AG09309 (cell line): ENCODE results near the gene IRX5.

Source experiments
- DNase-seq: peaks from one replicate; pipeline ENCODE4 v3.0.0-alpha.2; 2010; ENCODE audit warnings: low read depth
- H3K4me3 ChIP-seq: 2 replicates; pipeline ENCODE4 v1.5.1; 2011; ENCODE audit warnings: mild to moderate bottlenecking, low read depth, low read length, moderate library complexity; ENCODE audit not compliant: control insufficient read depth
- TF ChIP-seq, protein P1 (sequence below): IDR thresholded peaks from 2 replicates; pipeline ENCODE4 v1.5.1; 2011; ENCODE audit warnings: mild to moderate bottlenecking, low read depth, low read length, inconsistent platforms; ENCODE audit not compliant: insufficient read depth, control insufficient read depth; ENCODE audit errors: missing control alignments

IRX5 gene

DNA sequence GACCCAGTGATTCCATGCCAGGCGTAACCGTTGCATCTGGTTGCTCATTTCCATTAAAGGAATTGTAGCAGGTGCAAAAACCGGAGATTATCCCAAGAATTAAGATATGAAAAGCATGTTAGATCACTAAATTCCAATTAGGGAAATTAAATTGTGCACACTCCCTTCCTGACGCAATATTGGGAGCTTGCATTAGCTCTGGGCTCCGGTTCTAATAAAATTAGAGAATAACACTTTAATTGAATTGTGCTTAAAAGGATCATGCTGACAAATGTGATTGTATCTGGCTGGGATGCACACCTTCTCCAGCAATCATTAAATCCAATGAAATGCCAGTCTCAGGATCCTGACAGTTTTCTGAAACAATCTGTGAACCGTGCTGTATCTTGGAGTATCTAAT lies 38.1 kb downstream of the IRX5 start:
- H3K4me3 ChIP-seq = no peak overlapping the region
- TF ChIP-seq, protein P1, sequence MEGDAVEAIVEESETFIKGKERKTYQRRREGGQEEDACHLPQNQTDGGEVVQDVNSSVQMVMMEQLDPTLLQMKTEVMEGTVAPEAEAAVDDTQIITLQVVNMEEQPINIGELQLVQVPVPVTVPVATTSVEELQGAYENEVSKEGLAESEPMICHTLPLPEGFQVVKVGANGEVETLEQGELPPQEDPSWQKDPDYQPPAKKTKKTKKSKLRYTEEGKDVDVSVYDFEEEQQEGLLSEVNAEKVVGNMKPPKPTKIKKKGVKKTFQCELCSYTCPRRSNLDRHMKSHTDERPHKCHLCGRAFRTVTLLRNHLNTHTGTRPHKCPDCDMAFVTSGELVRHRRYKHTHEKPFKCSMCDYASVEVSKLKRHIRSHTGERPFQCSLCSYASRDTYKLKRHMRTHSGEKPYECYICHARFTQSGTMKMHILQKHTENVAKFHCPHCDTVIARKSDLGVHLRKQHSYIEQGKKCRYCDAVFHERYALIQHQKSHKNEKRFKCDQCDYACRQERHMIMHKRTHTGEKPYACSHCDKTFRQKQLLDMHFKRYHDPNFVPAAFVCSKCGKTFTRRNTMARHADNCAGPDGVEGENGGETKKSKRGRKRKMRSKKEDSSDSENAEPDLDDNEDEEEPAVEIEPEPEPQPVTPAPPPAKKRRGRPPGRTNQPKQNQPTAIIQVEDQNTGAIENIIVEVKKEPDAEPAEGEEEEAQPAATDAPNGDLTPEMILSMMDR = no peak
- no peak for DNase-seq

- no peak for DNase-seq
- no peak overlapping the region for H3K4me3 ChIP-seq
- TF ChIP-seq, protein P1 = no peak
These were observed 39.4 kb downstream of the IRX5 start for GRCh38 chr16:54970016-54970415.

- DNase-seq = no peak
- TF ChIP-seq, protein P1 = no peak
- H3K4me3 ChIP-seq = no peak overlapping the region
These were observed 43.7 kb downstream of the IRX5 start for GRCh38 chr16:54974367-54974766.

DNA sequence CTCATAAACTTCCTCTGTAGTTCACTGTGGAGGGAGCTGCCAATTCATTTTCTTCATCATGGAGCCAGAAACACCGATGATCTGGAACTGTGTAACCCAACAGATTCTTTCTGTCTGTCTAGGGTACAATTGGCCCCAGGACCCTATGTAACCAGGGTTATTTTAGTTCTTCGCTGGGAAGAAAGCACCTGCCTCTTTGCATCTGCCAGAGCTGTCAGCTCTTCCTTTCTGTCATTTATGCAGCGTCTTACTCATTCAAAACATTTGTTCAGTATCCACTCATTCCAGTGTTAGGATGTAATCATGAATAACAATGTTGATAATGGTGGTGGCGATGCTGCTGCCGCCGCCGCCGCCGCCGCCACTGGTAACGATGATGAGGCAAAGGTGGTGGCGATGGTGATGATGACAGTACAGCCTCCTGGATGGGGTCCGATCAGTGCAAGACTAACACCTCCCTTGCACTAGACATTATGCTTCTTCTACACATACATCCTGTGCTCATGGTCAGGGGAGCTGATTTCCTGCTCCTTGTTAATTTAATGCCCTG lies 46.1 kb downstream of the IRX5 start:
- no peak overlapping the region for H3K4me3 ChIP-seq
- TF ChIP-seq, protein P1 = no peak
- DNase-seq = no peak

DNA sequence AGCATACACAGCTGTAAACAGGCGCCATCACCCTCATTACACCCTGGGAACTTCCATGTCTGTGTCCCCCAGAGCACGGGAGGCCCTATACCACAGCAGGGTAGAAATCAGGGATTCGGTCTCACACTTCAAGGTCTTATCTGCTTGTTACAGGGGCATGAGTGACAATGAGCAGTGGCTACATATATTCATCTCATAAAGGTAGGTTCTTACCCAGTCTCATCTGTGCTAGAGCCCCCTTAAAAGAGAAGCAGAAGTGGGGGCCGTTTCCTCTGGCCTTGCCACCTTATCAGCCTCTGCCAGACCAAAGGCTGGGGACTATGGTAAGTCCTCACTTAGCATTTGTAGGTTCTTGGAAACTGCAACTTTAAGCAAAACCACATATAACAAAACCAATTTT lies 46.5 kb downstream of the IRX5 start:
- no peak for DNase-seq
- TF ChIP-seq, protein P1 = no peak
- H3K4me3 ChIP-seq = no peak overlapping the region

- no peak for DNase-seq
- no peak overlapping the region for H3K4me3 ChIP-seq
- TF ChIP-seq, protein P1 = no peak
These were observed 50.2 kb downstream of the IRX5 start for GRCh38 chr16:54980821-54981220.
